T-cell (primary cell): ENCODE results near the gene MRPL16. TPM values are rescaled to one million over a fixed set of nuclear protein-coding genes. Genes with fewer than 3 reads are reported as not detected.

Source experiments
- ATAC-seq, 4 experiments: fragments of 200-7000 bp in 3 of 4; fragments of 150-1000 bp in 1 of 4; cut with Tn5 transposase; replicated peaks in 1 of 4; 1 replicate in 3 of 4; 2 replicates in 1 of 4; pipeline ENCODE4 v1.10.0; 2021; ENCODE audit warnings: moderate library complexity in 3 of 4, mild to moderate bottlenecking in 2 of 4, moderate number of reproducible peaks in 1 of 4
- CTCF ChIA-PET, 2 donors: fragments of 300-600 bp; sonication (Branson Sonifier 250); formaldehyde crosslinking; loops; one replicate each; lab custom pipeline; 2022; ENCODE audit warnings: antibody characterized with exemption in 2 of 2; lab: Charles Lee
- POLR2A ChIA-PET, 2 donors: fragments of 300-600 bp; sonication (Branson Sonifier 250); formaldehyde crosslinking; loops; one replicate each; lab custom pipeline; 2022; ENCODE audit warnings: antibody characterized with exemption in 2 of 2; lab: Charles Lee
- DNase-seq, 35 experiments: peaks; one replicate each; pipeline versions ENCODE4 v3.0.0 to v3.0.0-alpha.2; 2013 to 2023
- H3K27ac ChIP-seq: one replicate; pipeline ENCODE4 v1.5.1; 2013; ENCODE audit warnings: low read length
- H3K27me3 ChIP-seq, 2 experiments: replicated peaks in 1 of 2; 1 replicate in 1 of 2; 2 replicates in 1 of 2; pipeline versions ENCODE4 v1.6.1 to v1.7.0; 2013; ENCODE audit warnings: low read length in 1 of 2, mixed read lengths in 1 of 2; ENCODE audit not compliant: control insufficient read depth in 2 of 2, insufficient read depth in 2 of 2; ENCODE audit errors: extremely low read depth in 1 of 2
- H3K36me3 ChIP-seq, 2 donors: 1 replicate in 1 of 2; 2 replicates in 1 of 2; pipeline versions ENCODE4 v1.6.1 to v1.7.0; 2013; ENCODE audit warnings: low read length in 1 of 2; ENCODE audit not compliant: control insufficient read depth in 2 of 2, insufficient read depth in 1 of 2; ENCODE audit errors: extremely low read depth in 1 of 2
- H3K4me1 ChIP-seq, 2 experiments: 1 replicate in 1 of 2; 2 replicates in 1 of 2; pipeline versions ENCODE4 v1.6.1 to v1.7.0; 2013; ENCODE audit warnings: low read length in 2 of 2, mixed read lengths in 1 of 2; ENCODE audit not compliant: insufficient read depth in 2 of 2, control insufficient read depth in 1 of 2; ENCODE audit errors: extremely low read depth in 1 of 2
- H3K4me3 ChIP-seq, 2 donors: 1 replicate in 1 of 2; 2 replicates in 1 of 2; pipeline versions ENCODE4 v1.5.1 to v1.7.0; 2013; ENCODE audit warnings: mild to moderate bottlenecking in 2 of 2, low read length in 1 of 2, moderate library complexity in 1 of 2; ENCODE audit not compliant: control insufficient read depth in 1 of 2; ENCODE audit errors: extremely low read depth in 1 of 2
- H3K9me3 ChIP-seq: 2 replicates; pipeline ENCODE4 v1.7.0; 2013
- H3K27ac Mint-ChIP-seq, 2 donors: one replicate each; pipeline ENCODE4 v1.8.0; 2020 to 2021; ENCODE audit warnings: mild to moderate bottlenecking in 2 of 2, mixed read lengths in 2 of 2
- H3K27me3 Mint-ChIP-seq, 2 donors: one replicate each; pipeline ENCODE4 v1.8.0; 2021 to 2022; ENCODE audit warnings: mixed read lengths in 2 of 2
- H3K36me3 Mint-ChIP-seq: one replicate; pipeline ENCODE4 v1.8.0; 2021; ENCODE audit warnings: mixed read lengths
- H3K4me1 Mint-ChIP-seq, 3 donors: one replicate each; pipeline ENCODE4 v1.8.0; 2020 to 2022; ENCODE audit warnings: mixed read lengths in 3 of 3, mild to moderate bottlenecking in 1 of 3
- H3K4me3 Mint-ChIP-seq, 3 donors: one replicate each; pipeline ENCODE4 v1.8.0; 2020 to 2022; ENCODE audit warnings: mild to moderate bottlenecking in 3 of 3, mixed read lengths in 3 of 3, moderate library complexity in 3 of 3
- H3K9me3 Mint-ChIP-seq, 3 donors: one replicate each; pipeline ENCODE4 v1.8.0; 2020 to 2022; ENCODE audit warnings: mixed read lengths in 3 of 3
- WGBS: methylation state at CpG from one replicate; pipeline ENCODE4 v1.1.5; 2013; ENCODE audit warnings: missing lambda C conversion rate; ENCODE audit not compliant: insufficient coverage; 5-methylcytosine and 5-hydroxymethylcytosine counted together
- total RNA-seq, 35 experiments: library from RNA in 6 of 35; stranded (reverse) in 6 of 35; fragments of 120-200 nt in 1 of 35; gene quantifications; one replicate each; pipeline versions ENCODE4 v1.2.1 to v1.2.4 and lab custom pipeline; 2013 to 2026

MRPL16 gene
- total RNA-seq, 5 donors from 2014 or later (not counting 1 experiment from before 2014, with no cell fraction given) = 24.0 to 46.3 (median 39.7) TPM

DNA sequence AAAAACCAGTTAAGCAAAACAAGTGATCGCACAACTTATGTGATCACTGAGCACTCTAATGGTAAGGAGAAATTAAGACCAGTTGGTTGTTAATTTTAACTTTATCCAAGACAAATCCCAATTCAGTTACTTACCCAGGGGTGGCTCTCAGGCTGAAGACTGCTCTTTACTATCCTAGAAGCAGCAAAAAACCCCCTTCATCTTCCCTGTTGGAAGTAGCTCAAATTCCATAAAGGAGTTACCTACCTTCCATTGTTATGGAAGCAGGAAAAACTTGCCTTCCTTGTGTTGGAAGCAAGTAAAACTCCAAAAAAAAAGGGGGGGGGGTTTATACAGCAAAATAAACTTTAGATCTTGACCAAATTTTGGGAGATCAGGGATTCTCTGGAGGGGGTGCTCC lies 5.2 kb upstream of the MRPL16 start:
- DNase-seq (no peak), ATAC-seq (no peak)
- Histone ChIP-seq H3K36me3 (no peaks in the 10 kb centered on the region), H3K9me3 (no peaks in the 10 kb centered on the region), H3K27ac (no peak overlapping the region), H3K4me1 (peaks cover 6 to 7% of the 10 kb centered on the region in 2 experiments), H3K27me3 (no peaks in the 10 kb centered on the region), H3K4me3 (no peak overlapping the region)
- CTCF ChIA-PET = interaction anchor here in 1 of 2 donors (0.6 to 2.0 kb wide), 3 partner anchors 9 to 104 kb away, joined by 3 to 7 read pairs (median 6); no protein-coding TSS in a partner anchor
- Mint-ChIP-seq H3K27ac (no peak overlapping the region), H3K4me1 (peaks cover 14 to 26% (median 24%) of the 10 kb centered on the region in 3 donors), H3K36me3 (no peaks in the 10 kb centered on the region), H3K9me3 (peaks cover 0 to 4% (median 3%) of the 10 kb centered on the region in 3 donors), H3K27me3 (no peaks in the 10 kb centered on the region), H3K4me3 (no peak overlapping the region)
- POLR2A ChIA-PET = no interaction called here
- no CpG with 5 or more reads among the region's 1 CpG for WGBS

DNA sequence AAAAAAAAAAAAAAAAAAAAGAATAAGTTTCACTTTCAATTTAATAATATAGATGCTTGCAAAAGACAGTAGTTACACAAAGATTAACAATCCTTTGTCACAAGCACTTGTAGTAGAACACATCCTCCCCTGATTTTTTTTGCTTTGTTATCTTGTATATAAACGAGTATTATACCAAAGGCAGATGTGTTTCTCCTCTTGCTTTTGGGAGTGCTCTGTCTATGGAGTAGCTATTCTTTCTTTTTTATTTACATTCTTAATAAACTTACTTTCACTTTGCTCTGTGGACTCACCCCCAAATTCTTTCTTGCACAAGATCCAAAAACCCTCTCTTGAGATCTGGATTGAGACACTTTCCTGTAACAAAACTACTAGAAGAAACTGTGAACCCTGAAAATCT lies 3.4 kb upstream of the MRPL16 start:
- Mint-ChIP-seq H3K27ac (no peak overlapping the region), H3K9me3 (peaks cover 0 to 4% (median 3%) of the 10 kb centered on the region in 3 donors), H3K4me3 (peak overlapping the region in 1 of 3 donors; percentile 1), H3K4me1 (peaks cover 24 to 35% (median 32%) of the 10 kb centered on the region in 3 donors), H3K27me3 (no peaks in the 10 kb centered on the region), H3K36me3 (no peaks in the 10 kb centered on the region)
- ATAC-seq (no peak), DNase-seq (peak in 1 of 35 experiments; percentile 8)
- whole genome bisulfite sequencing = no CpG with 5 or more reads among the region's 1 CpG
- H3K4me1 ChIP-seq = peaks cover 10 to 21% of the 10 kb centered on the region in 2 experiments
- ChIA-PET CTCF (interaction anchor here in 1 of 2 donors (0.9 kb wide), 1 partner anchor 62 kb away, joined by 6 read pairs; no protein-coding TSS in a partner anchor), POLR2A (no interaction called here)
- H3K27ac ChIP-seq = no peak overlapping the region
- no peaks in the 10 kb centered on the region for H3K27me3 ChIP-seq
- no peaks in the 10 kb centered on the region for H3K9me3 ChIP-seq
- no peak overlapping the region for H3K4me3 ChIP-seq
- peaks cover 0 to under 1% of the 10 kb centered on the region in 2 donors for H3K36me3 ChIP-seq

DNA sequence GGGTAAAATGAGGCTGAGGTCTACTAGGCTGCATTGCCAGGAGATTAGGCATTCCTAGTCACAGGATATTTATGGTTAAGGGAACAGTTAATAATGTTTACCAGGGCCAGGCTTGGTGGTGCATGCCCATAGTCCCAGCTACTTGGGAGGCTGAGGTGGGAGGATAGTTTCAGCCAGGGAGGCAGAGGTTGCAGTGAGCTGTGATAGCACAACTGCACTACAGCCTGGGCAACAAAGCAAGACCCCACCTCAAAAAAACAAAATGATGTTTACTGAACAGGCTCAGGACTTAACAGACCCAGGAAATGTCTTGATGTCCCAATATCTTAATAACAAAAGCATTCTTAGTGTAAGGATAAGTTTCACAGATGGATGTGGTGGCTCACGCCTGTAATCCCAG lies 2.8 kb upstream of the MRPL16 start:
- ChIA-PET POLR2A (no interaction called here), CTCF (interaction anchor here in 1 of 2 donors (0.9 kb wide), 1 partner anchor 61 kb away, joined by 6 read pairs; no protein-coding TSS in a partner anchor)
- ATAC-seq (no peak), DNase-seq (no peak)
- no peak overlapping the region for H3K4me3 ChIP-seq
- peaks cover 0 to 5% of the 10 kb centered on the region in 2 donors for H3K36me3 ChIP-seq
- peaks cover 0 to 4% (median 3%) of the 10 kb centered on the region in 3 donors for H3K9me3 Mint-ChIP-seq
- no peaks in the 10 kb centered on the region for H3K9me3 ChIP-seq
- H3K4me1 ChIP-seq = peaks cover 6 to 16% of the 10 kb centered on the region in 2 experiments
- no CpG with 5 or more reads among the region's 1 CpG for WGBS
- no peak overlapping the region for H3K27ac Mint-ChIP-seq
- H3K27ac ChIP-seq = no peak overlapping the region
- peaks cover 18 to 32% (median 29%) of the 10 kb centered on the region in 3 donors for H3K4me1 Mint-ChIP-seq
- H3K36me3 Mint-ChIP-seq = no peaks in the 10 kb centered on the region
- no peaks in the 10 kb centered on the region for H3K27me3 ChIP-seq
- H3K4me3 Mint-ChIP-seq = no peak overlapping the region
- H3K27me3 Mint-ChIP-seq = no peaks in the 10 kb centered on the region

DNA sequence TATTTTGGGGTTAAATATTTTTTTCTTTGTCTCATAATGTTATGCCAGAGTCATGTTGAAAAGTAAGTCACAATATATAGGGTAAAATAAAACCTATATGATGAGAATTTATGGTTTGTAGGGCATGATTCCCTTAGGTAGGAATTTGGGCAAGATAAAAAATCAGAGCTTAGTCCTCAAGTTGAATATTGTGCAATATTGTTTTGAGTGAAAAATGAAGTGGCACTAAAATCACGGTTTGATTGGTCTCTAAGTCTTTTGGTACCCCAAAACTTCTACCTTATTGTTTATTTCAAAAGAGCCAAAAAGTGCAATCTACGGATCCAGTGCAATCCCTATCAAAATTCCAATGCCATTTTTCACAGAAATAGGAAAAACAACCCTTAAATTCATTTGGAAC lies 1.6 kb upstream of the MRPL16 start:
- no peak overlapping the region for H3K27ac Mint-ChIP-seq
- no peak for DNase-seq
- peaks cover 0 to 4% (median 3%) of the 10 kb centered on the region in 3 donors for H3K9me3 Mint-ChIP-seq
- peaks cover 17 to 29% (median 24%) of the 10 kb centered on the region in 3 donors for H3K4me1 Mint-ChIP-seq
- ChIA-PET CTCF (no interaction called here), POLR2A (no interaction called here)
- no peak for ATAC-seq
- peaks cover 3% of the 10 kb centered on the region for H3K36me3 Mint-ChIP-seq
- Histone ChIP-seq H3K36me3 (peaks cover 0 to 13% of the 10 kb centered on the region in 2 donors), H3K4me3 (no peak overlapping the region), H3K27me3 (no peaks in the 10 kb centered on the region), H3K27ac (no peak overlapping the region), H3K4me1 (peaks cover 6 to 16% of the 10 kb centered on the region in 2 experiments), H3K9me3 (no peaks in the 10 kb centered on the region)
- no peaks in the 10 kb centered on the region for H3K27me3 Mint-ChIP-seq
- no peak overlapping the region for H3K4me3 Mint-ChIP-seq
- 86% methylated on average over 1 of the region's 2 CpGs for WGBS

DNA sequence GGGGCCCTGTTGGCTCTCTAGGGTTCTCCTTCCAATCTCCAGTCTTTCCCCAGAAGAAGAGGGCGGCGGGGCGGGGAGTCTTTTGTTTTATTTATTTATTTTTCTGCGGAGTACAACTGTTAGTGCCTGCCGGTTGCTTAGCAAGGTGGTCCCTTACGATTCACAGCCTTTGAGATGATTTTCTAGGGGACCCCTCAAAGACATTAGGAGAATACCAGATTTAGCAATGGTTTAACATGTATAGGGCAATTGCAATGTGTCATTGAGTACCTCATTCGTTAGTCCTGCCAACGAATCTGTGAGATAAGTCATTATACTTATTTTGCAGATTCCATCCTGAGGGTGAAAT lies 307 bp upstream of the MRPL16 start:
- H3K27ac Mint-ChIP-seq = peak overlapping the region; percentile 78 to 91
- peaks cover 0 to 4% (median 3%) of the 10 kb centered on the region in 3 donors for H3K9me3 Mint-ChIP-seq
- POLR2A ChIA-PET = no interaction called here
- H3K9me3 ChIP-seq = no peaks in the 10 kb centered on the region
- DNase-seq (no peak), ATAC-seq (no peak)
- peaks cover 24 to 29% (median 24%) of the 10 kb centered on the region in 3 donors for H3K4me1 Mint-ChIP-seq
- no peaks in the 10 kb centered on the region for H3K27me3 ChIP-seq
- H3K4me3 Mint-ChIP-seq = peak overlapping the region; percentile 89 to 92 (median 89)
- WGBS = 46% methylated on average over 4 of the region's 8 CpGs
- CTCF ChIA-PET = interaction anchor here in 1 of 2 donors (1.3 to 1.8 kb wide), 2 partner anchors 56 to 142 kb away, joined by 16 to 17 read pairs; partner anchors contain the start of genes PATL1 and STX3
- H3K4me3 ChIP-seq = peak overlapping the region; percentile 73 to 91
- no peaks in the 10 kb centered on the region for H3K27me3 Mint-ChIP-seq
- H3K27ac ChIP-seq = peak overlapping the region; percentile 63
- H3K36me3 Mint-ChIP-seq = peaks cover 14% of the 10 kb centered on the region
- H3K4me1 ChIP-seq = peaks cover 6 to 16% of the 10 kb centered on the region in 2 experiments
- peaks cover 0 to 27% of the 10 kb centered on the region in 2 donors for H3K36me3 ChIP-seq

DNA sequence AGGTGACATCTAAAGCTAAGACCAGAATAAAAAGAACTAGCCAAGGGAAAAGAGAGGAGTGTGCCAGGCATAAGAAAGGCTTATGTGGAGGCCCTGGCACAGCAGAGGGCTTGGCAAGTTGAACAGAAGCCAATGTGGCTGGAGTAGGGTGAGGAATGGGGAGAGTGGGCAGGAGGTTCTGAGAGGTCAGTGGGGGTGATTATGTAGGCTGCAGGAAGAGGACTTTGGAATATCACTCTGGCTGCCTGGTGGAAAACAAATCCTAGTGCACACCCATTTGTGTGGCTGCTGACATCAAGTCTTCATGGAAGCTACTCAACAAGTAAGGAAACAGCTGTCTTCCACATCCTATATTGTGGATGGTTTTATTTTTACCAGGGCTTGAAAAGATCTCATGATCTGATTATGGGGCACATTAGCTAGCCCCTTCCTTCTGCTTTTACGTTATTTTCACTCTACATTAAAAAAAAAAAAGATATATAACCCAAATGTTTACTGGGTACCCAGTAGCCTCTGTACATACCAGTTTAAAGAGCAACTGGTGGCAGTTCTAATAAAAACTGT lies 3.4 kb downstream of the MRPL16 start:
- POLR2A ChIA-PET = interaction anchor here in 1 of 2 donors (0.6 kb wide), 1 partner anchor 9 kb away, joined by 3 read pairs; no protein-coding TSS in a partner anchor

More for the DNA sequence above, 3.4 kb downstream of the MRPL16 start:
- peaks cover 21 to 25% (median 24%) of the 10 kb centered on the region in 3 donors for H3K4me1 Mint-ChIP-seq
- Histone ChIP-seq H3K36me3 (peaks cover 0 to 41% of the 10 kb centered on the region in 2 donors), H3K27me3 (no peaks in the 10 kb centered on the region), H3K4me3 (no peak overlapping the region), H3K4me1 (peaks cover 6 to 16% of the 10 kb centered on the region in 2 experiments), H3K9me3 (no peaks in the 10 kb centered on the region), H3K27ac (no peak overlapping the region)
- H3K27ac Mint-ChIP-seq = peak overlapping the region in 1 of 2 donors; percentile 12
- ATAC-seq = no peak
- CTCF ChIA-PET = interaction anchor here in 1 of 2 donors (2.0 kb wide), 1 partner anchor 138 kb away, joined by 9 read pairs; the partner anchor contains the start of gene PATL1
- WGBS = no CpG with 5 or more reads among the region's 1 CpG
- H3K4me3 Mint-ChIP-seq = no peak overlapping the region
- peaks cover 19% of the 10 kb centered on the region for H3K36me3 Mint-ChIP-seq
- DNase-seq = no peak
- peaks cover 0 to 4% (median 3%) of the 10 kb centered on the region in 3 donors for H3K9me3 Mint-ChIP-seq
- no peaks in the 10 kb centered on the region for H3K27me3 Mint-ChIP-seq
